ENCODE data around the gene FAM43A.

FAM43A gene

GRCh38 chr3:194707147-194707540, 21.5 kb downstream of the FAM43A start:
- no peak for DNase-seq (ENCODE audit: low read depth in 3 of 3)

- DNase-seq (ENCODE audit: low read depth in 3 of 3), result no peak
These were observed 25.6 kb downstream of the FAM43A start for GRCh38 chr3:194711286-194711685.

DNA sequence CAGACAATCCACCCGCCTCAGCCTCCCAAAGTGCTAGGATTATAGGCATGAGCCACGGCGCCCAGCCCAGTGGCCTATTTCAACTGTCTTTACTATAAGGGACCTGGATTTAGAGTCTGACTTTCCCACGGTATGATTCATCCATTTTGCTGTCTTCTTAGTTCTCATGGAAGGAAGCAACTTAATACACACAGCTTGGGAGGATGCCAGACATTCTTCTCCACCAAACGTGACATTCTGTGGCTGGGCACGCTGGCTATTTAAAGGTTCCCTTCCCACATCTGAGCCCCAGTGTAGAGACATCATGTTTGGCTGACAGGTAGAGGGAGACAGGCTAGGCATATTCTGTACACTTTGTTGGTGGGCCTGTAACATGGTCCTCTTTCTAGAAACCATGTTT, 26.2 kb downstream of the FAM43A start:
- DNase-seq (ENCODE audit: low read depth in 3 of 3), result no peak

- no peak for DNase-seq (ENCODE audit: low read depth in 3 of 3)
These were observed 27.8 kb downstream of the FAM43A start for GRCh38 chr3:194713299-194714136.

DNA sequence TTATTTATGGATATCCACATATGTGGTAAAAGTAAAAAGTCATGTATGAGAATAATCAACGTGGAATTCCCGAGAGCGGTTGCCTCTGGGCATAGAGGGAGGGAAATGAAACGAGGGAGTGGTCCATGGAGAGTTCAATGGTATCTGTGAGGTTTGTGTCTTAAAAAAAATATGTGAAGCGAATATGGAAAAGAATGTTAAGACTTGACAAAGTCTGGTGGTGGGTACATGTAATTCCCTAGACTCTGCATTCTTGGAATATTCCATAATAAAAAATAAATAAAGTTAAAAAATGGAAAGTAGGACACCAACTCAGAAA, 28.4 kb downstream of the FAM43A start:
- no peak for DNase-seq (ENCODE audit: low read depth in 3 of 3)

GRCh38 chr3:194714564-194714963, 28.9 kb downstream of the FAM43A start:
- DNase-seq (ENCODE audit: low read depth in 3 of 3), result no peak

DNA sequence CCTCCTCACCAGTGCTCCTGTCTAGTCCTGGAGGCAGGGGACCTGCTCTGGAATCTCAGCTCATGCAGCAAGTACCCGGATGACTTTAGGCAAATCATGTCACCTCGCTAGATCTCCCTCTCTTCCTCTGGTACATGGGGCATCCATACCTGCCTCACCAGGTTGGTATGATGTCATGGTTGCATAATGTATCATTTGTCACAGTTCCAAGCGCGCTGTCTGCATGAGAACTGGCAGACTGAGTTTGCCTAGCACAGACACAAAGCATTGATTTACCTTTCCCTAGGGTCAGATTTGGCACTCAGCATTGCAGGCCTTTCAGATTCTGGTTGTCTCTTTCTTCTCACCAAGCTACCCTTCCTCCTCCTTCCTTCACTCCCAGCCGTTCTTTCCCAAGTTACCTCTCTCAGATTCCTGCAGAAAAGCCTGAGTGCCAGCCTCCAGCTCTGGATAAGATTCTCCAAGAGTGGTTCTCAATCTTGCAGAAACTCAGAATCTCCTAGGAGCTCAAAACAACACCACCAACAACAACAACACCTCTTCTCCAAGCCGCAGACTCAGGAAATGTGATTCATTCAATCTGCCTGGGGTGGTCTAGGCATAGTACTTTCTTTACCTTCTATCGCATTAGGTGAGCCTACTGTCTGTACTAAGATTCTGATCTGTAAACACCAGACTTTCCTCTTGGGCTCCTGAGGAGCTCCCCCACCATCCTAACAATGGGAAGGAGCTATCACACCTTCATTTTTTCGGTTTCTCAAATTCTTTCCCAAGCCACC, 29.5 kb downstream of the FAM43A start:
- DNase-seq (ENCODE audit: low read depth in 3 of 3), result no peak

DNA sequence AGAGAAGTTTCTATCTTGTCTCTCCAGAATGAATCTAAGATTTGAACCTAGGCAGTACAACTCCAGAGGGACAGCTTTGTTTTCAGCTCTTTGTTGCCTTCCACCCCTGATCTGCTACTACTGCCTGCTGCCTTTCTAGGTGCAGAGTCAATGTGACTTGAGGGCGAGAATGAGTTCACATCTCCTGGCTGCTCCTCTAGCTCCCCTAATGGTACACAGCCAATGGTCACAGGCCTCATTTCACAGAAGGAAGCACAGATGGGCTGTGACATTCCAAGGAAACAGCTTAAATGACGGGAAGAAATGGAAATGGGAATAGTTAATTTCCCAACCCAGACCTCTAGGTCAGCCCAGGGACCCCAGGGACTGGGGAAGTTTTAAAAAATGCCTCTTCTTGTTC, 32.4 kb downstream of the FAM43A start:
- no peak for DNase-seq (ENCODE audit: low read depth in 3 of 3)

GRCh38 chr3:194720048-194720447, 34.4 kb downstream of the FAM43A start:
- DNase-seq (ENCODE audit: low read depth in 3 of 3), result no peak

GRCh38 chr3:194723846-194724618, 38.3 kb downstream of the FAM43A start:
- DNase-seq (ENCODE audit: low read depth in 3 of 3), result no peak

- DNase-seq (ENCODE audit: low read depth in 3 of 3), result no peak
These were observed 39.7 kb downstream of the FAM43A start for GRCh38 chr3:194725346-194725745.

- DNase-seq (ENCODE audit: low read depth in 3 of 3), result no peak
These were observed 41.9 kb downstream of the FAM43A start for GRCh38 chr3:194727435-194728128.

DNA sequence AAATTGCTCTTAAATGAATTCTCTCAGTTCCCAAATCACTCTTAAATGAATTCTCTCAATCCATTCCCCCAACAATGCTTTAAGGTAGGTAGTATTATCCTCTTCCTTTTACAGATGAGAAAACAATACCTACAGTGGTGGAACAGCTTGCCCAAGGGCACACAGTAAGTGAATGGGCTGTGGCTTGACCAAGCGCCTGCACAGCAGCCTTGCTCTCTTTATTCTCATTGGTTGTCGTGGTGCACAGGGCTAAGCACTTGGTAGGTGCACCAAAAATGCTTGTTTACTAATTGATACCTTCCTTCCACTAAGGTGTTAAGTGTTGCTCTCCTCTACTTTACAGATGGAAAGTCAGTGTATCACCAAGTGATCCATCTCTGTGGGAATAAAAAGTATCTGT, 43.3 kb downstream of the FAM43A start:
- no peak for DNase-seq (ENCODE audit: low read depth in 3 of 3)

DNA sequence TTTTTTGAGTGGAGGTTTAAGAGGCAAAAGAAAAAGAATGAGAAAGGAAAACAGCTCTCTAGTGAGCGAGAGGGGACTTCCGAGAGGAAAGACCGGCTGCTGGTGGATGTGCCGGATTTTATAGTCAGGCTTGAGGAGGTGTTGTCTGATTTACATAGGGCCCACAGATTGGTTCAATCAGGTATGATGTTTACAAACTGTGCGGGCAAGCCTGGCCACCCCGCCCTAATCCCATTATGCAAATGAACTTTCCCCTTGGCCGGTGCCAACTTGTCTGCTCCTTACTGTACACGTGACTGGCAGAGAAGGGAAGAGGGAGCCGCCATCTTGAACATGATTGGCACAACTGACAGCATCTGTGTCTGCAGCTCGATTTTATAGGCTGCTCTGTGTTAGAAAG, 44.7 kb downstream of the FAM43A start:
- DNase-seq (ENCODE audit: low read depth in 3 of 3), result no peak

DNA sequence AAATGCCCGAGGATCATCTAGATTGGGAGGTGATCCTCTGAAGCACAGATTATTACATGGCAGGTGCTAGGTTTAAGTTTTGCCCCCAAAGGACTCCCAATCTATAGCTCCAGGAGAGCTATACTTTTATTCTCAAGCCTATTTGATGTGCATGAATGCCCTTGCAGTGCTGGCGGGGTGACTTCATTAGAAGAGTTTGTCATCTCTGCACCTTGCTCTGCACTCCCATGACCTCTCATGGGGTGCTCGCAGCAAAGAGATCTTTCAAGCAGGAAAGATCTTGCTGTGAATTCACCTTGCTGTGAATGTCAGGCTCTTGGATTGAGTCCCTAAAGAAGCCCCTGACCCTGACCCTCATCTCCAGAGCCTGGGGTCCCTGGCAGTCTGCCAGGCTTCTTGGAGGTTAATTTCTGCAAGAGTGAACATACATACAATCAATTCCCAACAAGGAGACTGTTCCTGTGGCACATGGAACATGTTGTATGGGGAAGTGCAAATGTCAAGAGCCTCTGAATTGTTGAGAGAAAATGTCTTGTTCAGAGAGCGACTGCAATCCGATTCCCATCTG, 45.9 kb downstream of the FAM43A start:
- DNase-seq (ENCODE audit: low read depth in 3 of 3), result no peak

- no peak for DNase-seq (ENCODE audit: low read depth in 3 of 3)
These were observed 46.9 kb downstream of the FAM43A start for GRCh38 chr3:194732617-194733016.

GRCh38 chr3:194736277-194736895, 50.7 kb downstream of the FAM43A start:
- DNase-seq (ENCODE audit: low read depth in 3 of 3), result no peak

DNA sequence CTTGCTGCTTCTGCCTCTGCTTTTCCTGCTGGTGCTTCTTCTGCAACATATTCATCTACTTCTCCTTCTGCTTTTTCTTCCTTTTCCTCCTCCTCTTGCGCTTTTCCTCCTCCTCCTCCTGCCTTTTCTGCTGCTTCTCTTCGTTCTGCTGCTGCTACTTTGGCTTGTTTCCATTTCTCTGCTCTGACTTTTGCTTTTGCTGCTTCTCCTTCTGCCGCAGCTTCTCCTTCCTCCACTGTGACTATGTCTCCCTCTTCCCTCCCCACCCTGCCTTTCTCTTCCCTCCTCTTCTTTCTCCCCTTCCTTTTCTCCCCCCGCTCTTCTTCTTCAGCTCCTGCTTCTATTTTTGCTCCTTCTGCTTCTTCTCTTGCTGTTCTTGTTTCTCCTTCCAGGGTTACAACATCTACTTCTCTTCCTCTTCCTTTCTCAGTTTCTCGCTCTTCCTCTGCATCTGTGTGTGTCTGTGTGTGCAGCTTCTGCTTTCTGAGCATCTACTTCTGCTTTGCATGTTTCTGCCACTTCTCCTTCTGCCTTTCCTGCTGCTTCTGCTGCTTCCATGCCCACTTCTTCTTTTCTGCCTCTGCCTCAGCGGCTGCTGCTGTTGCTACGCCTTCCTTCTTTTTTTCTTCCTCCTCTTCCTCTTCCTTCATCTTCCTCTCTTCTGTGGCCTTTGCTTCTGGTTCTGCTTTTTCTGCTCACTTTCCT, 51.4 kb downstream of the FAM43A start:
- DNase-seq (ENCODE audit: low read depth in 3 of 3), result no peak
